ENCODE data around the gene UVRAG. TPM values are rescaled to one million over a fixed set of nuclear protein-coding genes. Genes with fewer than 3 reads are reported as not detected.

Gene UVRAG
- total and polyA plus RNA-seq, 2 donors (not counting 1 experiment from before 2014, with no cell fraction given) = 37.7 to 94.1 TPM

GRCh38 chr11:75810637-75811390 lies 4.2 kb upstream of the UVRAG start:
- Histone ChIP-seq H2AFZ (ENCODE audit: insufficient read depth, low read depth, low read length, poor library complexity, severe bottlenecking) (peak overlapping the region; percentile 28), H3K9me3 (ENCODE audit: control extremely low read depth in 1 of 3, control insufficient read depth in 2 of 3, insufficient read depth in 1 of 3, low read length in 2 of 3) (no peaks in the 10 kb centered on the region), H3K36me3 (replicated peaks in 1 of 2; ENCODE audit: control extremely low read depth in 1 of 2, control insufficient read depth in 1 of 2, extremely low read depth in 1 of 2, insufficient read depth in 2 of 2, low read length in 1 of 2) (no peaks in the 10 kb centered on the region), H3K4me3 (ENCODE audit: control extremely low read depth in 1 of 5, extremely low read depth in 1 of 5, insufficient read depth in 1 of 5, low read depth in 2 of 5, low read length in 4 of 5) (no peak overlapping the region), H3K4me2 (replicated peaks; ENCODE audit: low read depth, low read length, poor library complexity, severe bottlenecking) (no peak overlapping the region), H3K4me1 (ENCODE audit: control insufficient read depth in 2 of 2, insufficient read depth in 2 of 2, low read length in 2 of 2) (peaks cover 10 to 39% of the 10 kb centered on the region in 2 donors), H3K9ac (ENCODE audit: low read length) (no peak overlapping the region), H3K27me3 (replicated peaks in 1 of 4; ENCODE audit: control extremely low read depth in 1 of 4, control insufficient read depth in 3 of 4, insufficient read depth in 4 of 4, low read length in 3 of 4) (no peaks in the 10 kb centered on the region), H4K20me1 (ENCODE audit: control insufficient read depth, insufficient read depth, low read length, poor library complexity, severe bottlenecking) (no peaks in the 10 kb centered on the region), H3K27ac (ENCODE audit: low read length in 2 of 2) (no peak overlapping the region), H3K79me2 (ENCODE audit: control insufficient read depth, insufficient read depth, low read length) (peaks cover 27% of the 10 kb centered on the region)
- intact Hi-C loops (cut with micrococcal nuclease) = no loop called here
- TF ChIP-seq, protein P1, sequence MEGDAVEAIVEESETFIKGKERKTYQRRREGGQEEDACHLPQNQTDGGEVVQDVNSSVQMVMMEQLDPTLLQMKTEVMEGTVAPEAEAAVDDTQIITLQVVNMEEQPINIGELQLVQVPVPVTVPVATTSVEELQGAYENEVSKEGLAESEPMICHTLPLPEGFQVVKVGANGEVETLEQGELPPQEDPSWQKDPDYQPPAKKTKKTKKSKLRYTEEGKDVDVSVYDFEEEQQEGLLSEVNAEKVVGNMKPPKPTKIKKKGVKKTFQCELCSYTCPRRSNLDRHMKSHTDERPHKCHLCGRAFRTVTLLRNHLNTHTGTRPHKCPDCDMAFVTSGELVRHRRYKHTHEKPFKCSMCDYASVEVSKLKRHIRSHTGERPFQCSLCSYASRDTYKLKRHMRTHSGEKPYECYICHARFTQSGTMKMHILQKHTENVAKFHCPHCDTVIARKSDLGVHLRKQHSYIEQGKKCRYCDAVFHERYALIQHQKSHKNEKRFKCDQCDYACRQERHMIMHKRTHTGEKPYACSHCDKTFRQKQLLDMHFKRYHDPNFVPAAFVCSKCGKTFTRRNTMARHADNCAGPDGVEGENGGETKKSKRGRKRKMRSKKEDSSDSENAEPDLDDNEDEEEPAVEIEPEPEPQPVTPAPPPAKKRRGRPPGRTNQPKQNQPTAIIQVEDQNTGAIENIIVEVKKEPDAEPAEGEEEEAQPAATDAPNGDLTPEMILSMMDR (IDR thresholded peaks at IDR 0.05) = no peak
- TF ChIP-seq EZH2 (IDR thresholded peaks at IDR 0.05; ENCODE audit: borderline replicate concordance, insufficient read depth, low read depth, low read length, poor library complexity, severe bottlenecking) = no peak
- ChIA-PET POLR2A (interaction anchor here (1.1 to 2.3 kb wide), 2 partner anchors 9 to 13 kb away, joined by 3 to 7 read pairs; no protein-coding TSS in a partner anchor), CTCF (interaction anchor here (1.0 to 13.5 kb wide), 8 partner anchors 9 to 87 kb away, joined by 3 to 149 read pairs (median 4); no protein-coding TSS in a partner anchor)
- Mint-ChIP-seq H3K4me3 (no peak overlapping the region), H3K4me1 (peaks cover 46% of the 10 kb centered on the region), H3K27me3 (no peaks in the 10 kb centered on the region), H3K27ac (peak overlapping the region; percentile 12), H3K9me3 (ENCODE audit: insufficient read depth) (no peaks in the 10 kb centered on the region)
- WGBS (ENCODE audit: insufficient coverage) = 64% methylated on average over 5 of the region's 8 CpGs
- DNase-seq (no peak), ATAC-seq (ENCODE audit: low read depth) (no peak)

DNA sequence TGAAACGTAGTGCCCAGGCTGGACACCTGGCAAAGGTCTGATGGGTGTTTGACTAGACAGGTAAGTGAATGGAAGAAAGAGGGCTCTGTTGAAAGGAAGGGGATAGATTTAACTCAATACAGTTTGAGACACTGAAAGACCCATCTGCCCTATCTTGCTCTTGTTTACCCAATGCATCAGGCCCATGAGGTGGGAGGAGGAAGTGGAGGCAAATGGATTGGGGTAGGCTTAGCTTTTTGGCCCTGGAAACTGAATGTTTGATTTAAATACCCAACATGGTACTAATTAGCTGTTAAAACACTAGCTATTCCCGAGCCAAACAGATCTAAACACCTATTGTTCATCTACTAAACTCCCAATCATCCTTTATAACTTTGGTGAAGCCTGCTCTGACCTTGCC lies 3.5 kb upstream of the UVRAG start:
- Histone ChIP-seq H3K4me2 (replicated peaks; ENCODE audit: low read depth, low read length, poor library complexity, severe bottlenecking) (no peak overlapping the region), H3K27me3 (replicated peaks in 1 of 4; ENCODE audit: control extremely low read depth in 1 of 4, control insufficient read depth in 3 of 4, insufficient read depth in 4 of 4, low read length in 3 of 4) (no peaks in the 10 kb centered on the region), H2AFZ (ENCODE audit: insufficient read depth, low read depth, low read length, poor library complexity, severe bottlenecking) (no peak overlapping the region), H4K20me1 (ENCODE audit: control insufficient read depth, insufficient read depth, low read length, poor library complexity, severe bottlenecking) (peaks cover 4% of the 10 kb centered on the region), H3K36me3 (replicated peaks in 1 of 2; ENCODE audit: control extremely low read depth in 1 of 2, control insufficient read depth in 1 of 2, extremely low read depth in 1 of 2, insufficient read depth in 2 of 2, low read length in 1 of 2) (no peaks in the 10 kb centered on the region), H3K4me1 (ENCODE audit: control insufficient read depth in 2 of 2, insufficient read depth in 2 of 2, low read length in 2 of 2) (peaks cover 10 to 43% of the 10 kb centered on the region in 2 donors), H3K9me3 (ENCODE audit: control extremely low read depth in 1 of 3, control insufficient read depth in 2 of 3, insufficient read depth in 1 of 3, low read length in 2 of 3) (no peaks in the 10 kb centered on the region), H3K27ac (ENCODE audit: low read length in 2 of 2) (no peak overlapping the region), H3K4me3 (ENCODE audit: control extremely low read depth in 1 of 5, extremely low read depth in 1 of 5, insufficient read depth in 1 of 5, low read depth in 2 of 5, low read length in 4 of 5) (no peak overlapping the region), H3K79me2 (ENCODE audit: control insufficient read depth, insufficient read depth, low read length) (peaks cover 34% of the 10 kb centered on the region), H3K9ac (ENCODE audit: low read length) (no peak overlapping the region)
- intact Hi-C loops (cut with micrococcal nuclease) = no loop called here
- ATAC-seq (ENCODE audit: low read depth) (no peak), DNase-seq (no peak)
- peaks cover 46% of the 10 kb centered on the region for H3K4me1 Mint-ChIP-seq
- POLR2A ChIA-PET = interaction anchor here (2.3 kb wide), 1 partner anchor 13 kb away, joined by 7 read pairs; no protein-coding TSS in a partner anchor
- no peak overlapping the region for H3K4me3 Mint-ChIP-seq
- CTCF ChIA-PET = interaction anchor here (0.5 to 13.5 kb wide), 5 partner anchors 10 to 82 kb away, joined by 3 to 149 read pairs (median 3); no protein-coding TSS in a partner anchor
- no peaks in the 10 kb centered on the region for H3K9me3 Mint-ChIP-seq (ENCODE audit: insufficient read depth)
- TF ChIP-seq, protein P1 (IDR thresholded peaks at IDR 0.05) = no peak
- no peak for TF ChIP-seq EZH2 (IDR thresholded peaks at IDR 0.05; ENCODE audit: borderline replicate concordance, insufficient read depth, low read depth, low read length, poor library complexity, severe bottlenecking)
- H3K27me3 Mint-ChIP-seq = no peaks in the 10 kb centered on the region
- no peak overlapping the region for H3K27ac Mint-ChIP-seq
- 86% methylated on average over 2 of the region's 2 CpGs for WGBS (ENCODE audit: insufficient coverage)
